K562 (cell line): Measurements from ENCODE around the gene KLHL8. TPM values are rescaled to one million over a fixed set of nuclear protein-coding genes. Genes with fewer than 3 reads are reported as not detected.

Experiments used
- ATAC-seq: fragments of 200-7000 bp; cut with Tn5 transposase; 3 replicates; pipeline ENCODE4 v1.9.1; 2020; ENCODE audit warnings: moderate library complexity
- BruUV-seq: library from RNA; stranded (reverse); fragments of 400-500 nt; replicated peaks from 2 replicates; lab custom pipeline; 2021; lab: Mats Ljungman, UMichigan
- CTCF ChIA-PET: fragments of 300-600 bp; formaldehyde crosslinking; extraction: SDS; loops from one replicate; lab custom pipeline; 2021; ENCODE audit warnings: low intra/inter-chr PET ratio; lab: Yijun Ruan, JAX
- POLR2A ChIA-PET: fragments of 300-600, 350-650 bp; sonication (Branson Sonifier 250); formaldehyde crosslinking; extraction: SDS; loops from one replicate; lab custom pipeline; 2021; ENCODE audit warnings: antibody characterized with exemption, inconsistent platforms; lab: Yijun Ruan, JAX
- DNase-seq, 4 experiments: peaks; one replicate each; pipeline versions ENCODE4 v3.0.0 to v3.0.0-alpha.2; 2011 to 2018; ENCODE audit warnings: low spot score in 3 of 4, mixed read lengths in 3 of 4; ENCODE audit errors: extremely low read depth in 1 of 4
- FAIRE-seq: peaks from 2 replicates; lab custom pipeline; 2011; peaks lifted over from hg19 to GRCh38; lab: Jason Lieb, UNC
- H2AFZ ChIP-seq: 2 replicates; pipeline ENCODE4 v1.6.0; 2011; ENCODE audit warnings: low read depth, low read length, control low read depth, inconsistent platforms
- H3K27ac ChIP-seq: fragments of 200-600 bp; 3 replicates; pipeline ENCODE4 v1.8.0; 2011; ENCODE audit warnings: low read depth, mild to moderate bottlenecking, control low read depth, inconsistent platforms, low read length, moderate library complexity, mixed read lengths; ENCODE audit errors: extremely low read depth
- H3K27me3 ChIP-seq, 2 experiments: fragments of 300-600 bp in 1 of 2; 2 replicates in 1 of 2; 3 replicates in 1 of 2; pipeline versions ENCODE4 v1.6.0 to v1.8.0; 2011; ENCODE audit warnings: inconsistent platforms in 2 of 2, low read length in 2 of 2, mild to moderate bottlenecking in 1 of 2, mixed read lengths in 1 of 2, moderate library complexity in 1 of 2; ENCODE audit not compliant: control insufficient read depth in 2 of 2, insufficient read depth in 2 of 2
- H3K36me3 ChIP-seq: fragments of 300-600 bp; 3 replicates; pipeline ENCODE4 v1.8.0; 2011; ENCODE audit warnings: mild to moderate bottlenecking, low read length, inconsistent platforms; ENCODE audit not compliant: control insufficient read depth, insufficient read depth
- H3K4me1 ChIP-seq, 2 experiments: fragments of 200-600 bp in 1 of 2; replicated peaks in 1 of 2; 2 replicates in 1 of 2; 3 replicates in 1 of 2; pipeline versions ENCODE4 v1.5.1 to v1.8.0; 2011; ENCODE audit warnings: inconsistent platforms in 2 of 2, low read length in 2 of 2, mild to moderate bottlenecking in 1 of 2, mixed read lengths in 1 of 2, moderate library complexity in 1 of 2; ENCODE audit not compliant: control insufficient read depth in 2 of 2, insufficient read depth in 2 of 2
- H3K4me2 ChIP-seq: 2 replicates; pipeline ENCODE4 v1.6.1; 2011; ENCODE audit warnings: low read length, control low read depth, inconsistent platforms, mixed read lengths; ENCODE audit not compliant: insufficient read depth
- H3K4me3 ChIP-seq: fragments of 200-600 bp; sonication (generic), shearing (Covaris generic); 2 replicates; pipeline ENCODE4 v1.5.1; 2016; ENCODE audit warnings: control low read depth, inconsistent platforms
- H3K79me2 ChIP-seq: fragments of 200-600 bp; 3 replicates; pipeline ENCODE4 v1.8.0; 2011; ENCODE audit warnings: low read length, inconsistent platforms; ENCODE audit not compliant: control insufficient read depth, insufficient read depth
- H3K9ac ChIP-seq, 2 experiments: 2 replicates each; pipeline versions ENCODE4 v1.6.0 to v1.6.1; 2011; ENCODE audit warnings: low read depth in 2 of 2, low read length in 2 of 2, control low read depth in 1 of 2, inconsistent platforms in 1 of 2, mild to moderate bottlenecking in 1 of 2, mixed read lengths in 1 of 2; ENCODE audit not compliant: insufficient read depth in 1 of 2
- H3K9me1 ChIP-seq: one replicate; pipeline ENCODE4 v1.6.0; 2011; ENCODE audit warnings: inconsistent platforms, mild to moderate bottlenecking, low read length, moderate library complexity; ENCODE audit not compliant: control insufficient read depth, insufficient read depth
- H3K9me3 ChIP-seq: replicated peaks from 2 replicates; pipeline ENCODE4 v1.5.1; 2011; ENCODE audit warnings: low read depth, low read length, inconsistent platforms; ENCODE audit not compliant: control insufficient read depth, insufficient read depth
- H4K20me1 ChIP-seq: replicated peaks from 2 replicates; pipeline ENCODE4 v1.6.1; 2011; ENCODE audit warnings: low read length, inconsistent platforms, mixed read lengths; ENCODE audit not compliant: control insufficient read depth, insufficient read depth
- ADNP ChIP-seq: fragments of 200-800 bp; sonication (Bioruptor generic); IDR thresholded peaks from 2 replicates; pipeline ENCODE4 v1.6.1; 2016; ENCODE audit warnings: missing genetic modification characterization, missing compliant biosample characterization
- KHSRP ChIP-seq: fragments of 450-650 bp; IDR thresholded peaks from 2 replicates; pipeline ENCODE4 v1.6.1; 2017
- NONO ChIP-seq, 2 experiments: fragments of 200-400 bp in 1 of 2; fragments of 450-650 bp in 1 of 2; formaldehyde crosslinking in 1 of 2; IDR thresholded peaks; 2 replicates each; pipeline ENCODE4 v1.6.1; 2017; ENCODE audit warnings: low read depth in 2 of 2, mild to moderate bottlenecking in 2 of 2, moderate library complexity in 2 of 2, low read length in 1 of 2
- RBBP5 ChIP-seq: fragments of 200-600 bp; sonication (generic); IDR thresholded peaks from 2 replicates; pipeline ENCODE4 v1.6.1; 2012; ENCODE audit warnings: borderline replicate concordance, mild to moderate bottlenecking, low read length, control low read depth, inconsistent platforms; ENCODE audit not compliant: insufficient read depth, poor library complexity, severe bottlenecking
- SNRNP70 ChIP-seq: fragments of 200-400 bp; formaldehyde crosslinking; optimal IDR thresholded peaks from 2 replicates; pipeline ENCODE3; 2017; ENCODE audit warnings: low read depth, low read length
- SRF ChIP-seq, 2 experiments: fragments of 250-450, 450-650 bp in 1 of 2; sonication (Bioruptor Pico) in 1 of 2; sonication (generic) in 1 of 2; formaldehyde crosslinking; IDR thresholded peaks; 2 replicates each; pipeline versions ENCODE4 v1.5.0 to v1.5.1; 2020 to 2022; ENCODE audit warnings: mild to moderate bottlenecking in 1 of 2, missing genetic modification reagents in 1 of 2
- TCF7 ChIP-seq: sonication (generic); IDR thresholded peaks from 2 replicates; pipeline ENCODE4 v1.6.1; 2016; ENCODE audit warnings: antibody characterized with exemption, borderline replicate concordance
- ZKSCAN8 ChIP-seq: fragments of 200-800 bp; sonication (Bioruptor generic); IDR thresholded peaks from 2 replicates; pipeline ENCODE4 v1.6.1; 2016; ENCODE audit warnings: missing genetic modification characterization, missing compliant biosample characterization
- WGBS: fragments of 100-300 bp; shearing (Covaris generic); methylation state at CpG from one replicate; pipeline ENCODE4 v1.1.6; 2016; ENCODE audit warnings: low coverage, mixed read lengths; ENCODE audit not compliant: insufficient coverage; ENCODE audit errors: missing lambda C conversion rate; 5-methylcytosine and 5-hydroxymethylcytosine counted together
- in situ Hi-C: fragments of 300-500 bp; cut with MboI; formaldehyde crosslinking; loops from 4 replicates; pipeline ENCODE4 v1.15.0; 2018; ENCODE audit warnings: inconsistent platforms, mixed read lengths
- intact Hi-C: fragments of 100-400 bp; cut with micrococcal nuclease; formaldehyde crosslinking; loops from 2 replicates; pipeline ENCODE4 v1.14.2; 2022
- polyA plus RNA-seq, 8 experiments: library from polyadenylated mRNA; depleted of rRNA in 4 of 8; stranded (reverse) in 5 of 8; unstranded in 3 of 8; fragments of >200 nt; fragmentation: Nextera tagmentation in 2 of 8; fragmentation: Illumina TruSeq in 1 of 8; extraction: Ambion mirVana in 2 of 8; extraction: Trizol in 1 of 8; gene quantifications; 2 replicates each; pipeline versions ENCODE4 v1.2.1 to v1.2.3, GENCODE V29; 2011 to 2014; ENCODE audit warnings: inconsistent platforms in 1 of 8, missing spikeins in 1 of 8
- total RNA-seq, 7 experiments: library from RNA; depleted of rRNA in 6 of 7; stranded (reverse); fragments of >200 nt in 6 of 7; fragmentation: Illumina TruSeq in 2 of 7; extraction: Trizol in 2 of 7; gene quantifications; 2 replicates each; pipeline versions ENCODE4 v1.2.1 to v1.2.3, GENCODE V29; 2011 to 2021; ENCODE audit warnings: low replicate concordance in 1 of 7
- TF ChIP-seq, protein P1 (sequence below): fragments of 250-450 bp; sonication (Bioruptor Pico); IDR thresholded peaks from 2 replicates; pipeline ENCODE4 v1.4.0; 2020; ENCODE audit warnings: borderline replicate concordance
- TF ChIP-seq, protein P2 (sequence below): fragments of 450-650 bp; IDR thresholded peaks from 2 replicates; pipeline ENCODE4 v1.6.1; 2016; ENCODE audit warnings: borderline replicate concordance

Gene KLHL8
- total and polyA plus RNA-seq, 9 of the 15 experiments (the other 6 are each of a cell fraction or from before 2014, with no cell fraction given) = 8.7 to 25.3 (median 15.7) TPM

DNA sequence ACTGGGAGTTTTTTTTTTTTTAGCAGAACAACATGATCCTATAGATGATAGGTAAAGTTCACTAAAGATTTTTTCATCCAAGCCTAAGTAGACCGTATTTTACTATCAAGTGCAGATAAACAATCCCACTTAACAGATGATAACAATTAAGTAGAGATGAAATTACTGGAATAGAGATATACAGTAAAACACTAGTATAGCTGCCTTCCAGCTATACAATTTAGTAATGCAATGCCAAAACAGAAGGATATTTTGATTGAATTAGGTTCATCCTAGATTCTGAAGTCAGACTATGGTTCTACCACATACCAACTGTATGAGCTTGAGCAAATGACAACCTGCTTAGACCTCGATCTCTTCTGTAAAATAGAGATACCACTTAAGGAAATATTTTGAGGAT lies 24.3 kb downstream of the KLHL8 start:
- whole genome bisulfite sequencing = 70% methylated on average over 2 of the region's 2 CpGs
- Histone ChIP-seq H3K4me1 (no peaks in the 10 kb centered on the region), H3K9me1 (no peaks in the 10 kb centered on the region), H3K9me3 (no peaks in the 10 kb centered on the region), H3K4me2 (no peak overlapping the region), H2AFZ (no peak overlapping the region), H3K27me3 (no peaks in the 10 kb centered on the region), H3K79me2 (peaks cover 58% of the 10 kb centered on the region), H3K4me3 (no peak overlapping the region), H3K27ac (no peak overlapping the region), H3K36me3 (peaks cover 3% of the 10 kb centered on the region; the same call in 1 of the 3 replicates), H3K9ac (no peak overlapping the region)
- in situ Hi-C loops = no loop called here
- FAIRE-seq (no peak), DNase-seq (no peak), ATAC-seq (no peak)
- BruUV-seq = no TSS peak
- CTCF ChIA-PET = no interaction called here
- TF ChIP-seq KHSRP (no peak), NONO (IDR thresholded peaks at IDR 0.05; ENCODE audit: low read depth in 2 of 2, low read length in 1 of 2) (no peak), TCF7 (no peak), ADNP (tag) (no peak), RBBP5 (no peak), SRF (CRISPR knock-in tag; IDR thresholded peaks at IDR 0.05) (no peak), SNRNP70 (no peak), ZKSCAN8 (no peak)
- TF ChIP-seq, protein P1, sequence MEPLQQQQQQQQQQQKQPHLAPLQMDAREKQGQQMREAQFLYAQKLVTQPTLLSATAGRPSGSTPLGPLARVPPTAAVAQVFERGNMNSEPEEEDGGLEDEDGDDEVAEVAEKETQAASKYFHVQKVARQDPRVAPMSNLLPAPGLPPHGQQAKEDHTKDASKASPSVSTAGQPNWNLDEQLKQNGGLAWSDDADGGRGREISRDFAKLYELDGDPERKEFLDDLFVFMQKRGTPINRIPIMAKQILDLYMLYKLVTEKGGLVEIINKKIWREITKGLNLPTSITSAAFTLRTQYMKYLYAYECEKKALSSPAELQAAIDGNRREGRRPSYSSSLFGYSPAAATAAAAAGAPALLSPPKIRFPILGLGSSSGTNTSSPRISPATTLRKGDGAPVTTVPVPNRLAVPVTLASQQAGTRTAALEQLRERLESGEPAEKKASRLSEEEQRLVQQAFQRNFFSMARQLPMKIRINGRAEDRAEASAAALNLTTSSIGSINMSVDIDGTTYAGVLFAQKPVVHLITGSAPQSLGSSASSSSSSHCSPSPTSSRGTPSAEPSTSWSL = no peak
- TF ChIP-seq, protein P2, sequence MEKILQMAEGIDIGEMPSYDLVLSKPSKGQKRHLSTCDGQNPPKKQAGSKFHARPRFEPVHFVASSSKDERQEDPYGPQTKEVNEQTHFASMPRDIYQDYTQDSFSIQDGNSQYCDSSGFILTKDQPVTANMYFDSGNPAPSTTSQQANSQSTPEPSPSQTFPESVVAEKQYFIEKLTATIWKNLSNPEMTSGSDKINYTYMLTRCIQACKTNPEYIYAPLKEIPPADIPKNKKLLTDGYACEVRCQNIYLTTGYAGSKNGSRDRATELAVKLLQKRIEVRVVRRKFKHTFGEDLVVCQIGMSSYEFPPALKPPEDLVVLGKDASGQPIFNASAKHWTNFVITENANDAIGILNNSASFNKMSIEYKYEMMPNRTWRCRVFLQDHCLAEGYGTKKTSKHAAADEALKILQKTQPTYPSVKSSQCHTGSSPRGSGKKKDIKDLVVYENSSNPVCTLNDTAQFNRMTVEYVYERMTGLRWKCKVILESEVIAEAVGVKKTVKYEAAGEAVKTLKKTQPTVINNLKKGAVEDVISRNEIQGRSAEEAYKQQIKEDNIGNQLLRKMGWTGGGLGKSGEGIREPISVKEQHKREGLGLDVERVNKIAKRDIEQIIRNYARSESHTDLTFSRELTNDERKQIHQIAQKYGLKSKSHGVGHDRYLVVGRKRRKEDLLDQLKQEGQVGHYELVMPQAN = no peak
- TF ChIP-seq, all 486 proteins: peak for 0
- intact Hi-C loops = no loop called here
- POLR2A ChIA-PET = interaction anchor here (3.0 kb wide), 1 partner anchor 23 kb away, joined by 14 read pairs; no protein-coding TSS in a partner anchor
- no peaks in the 10 kb centered on the region for H4K20me1 ChIP-seq
